ENCODE data around the gene NDFIP2. TPM values are rescaled to one million over a fixed set of nuclear protein-coding genes. Genes with fewer than 3 reads are reported as not detected.

Gene NDFIP2
- total and polyA plus RNA-seq, 3 donors from 2014 or later: 25.3 to 56.1 (median 33.8) TPM

GRCh38 chr13:79435561-79435990 is 45.4 kb upstream of the NDFIP2 start:
- no peaks in the 10 kb centered on the region for H3K36me3 ChIP-seq (ENCODE audit: low read depth, missing control alignments)
- H3K4me1 ChIP-seq: no peaks in the 10 kb centered on the region
- WGBS, 2 donors: 82 to 83% methylated on average over 1 of the region's 1 CpG
- intact Hi-C loops (cut with DNase I; ENCODE audit: low total_unique reads): loop anchor here (10.0 kb wide), 1 partner anchor 89 kb away; no protein-coding TSS in a partner anchor
- no peak overlapping the region for H3K27ac ChIP-seq
- H3K4me3 ChIP-seq: no peak overlapping the region
- TF ChIP-seq CTCF (IDR thresholded peaks at IDR 0.05): no peak
- no peak for TF ChIP-seq POLR2A (IDR thresholded peaks at IDR 0.05)
- no peaks in the 10 kb centered on the region for H3K9me3 ChIP-seq
- no peaks in the 10 kb centered on the region for H3K27me3 ChIP-seq
- no peak for DNase-seq

- Histone ChIP-seq H3K27me3 (no peaks in the 10 kb centered on the region), H3K9me3 (no peaks in the 10 kb centered on the region), H3K36me3 (ENCODE audit: low read depth, missing control alignments) (no peaks in the 10 kb centered on the region), H3K27ac (no peak overlapping the region), H3K4me1 (no peaks in the 10 kb centered on the region), H3K4me3 (no peak overlapping the region)
- intact Hi-C loops (cut with DNase I; ENCODE audit: low total_unique reads): loop anchor here (10.0 kb wide), 1 partner anchor 86 kb away; no protein-coding TSS in a partner anchor
- no peak for DNase-seq
- no peak for TF ChIP-seq POLR2A (IDR thresholded peaks at IDR 0.05)
- TF ChIP-seq CTCF (IDR thresholded peaks at IDR 0.05): no peak
- 93 to 97% methylated on average over 1 of the region's 1 CpG for WGBS, 2 donors
These were observed 41.7 kb upstream of the NDFIP2 start for GRCh38 chr13:79439275-79439674.

GRCh38 chr13:79440958-79441528 is 39.9 kb upstream of the NDFIP2 start:
- Histone ChIP-seq H3K9me3 (no peaks in the 10 kb centered on the region), H3K27ac (no peak overlapping the region), H3K27me3 (no peaks in the 10 kb centered on the region), H3K4me3 (no peak overlapping the region), H3K36me3 (ENCODE audit: low read depth, missing control alignments) (no peaks in the 10 kb centered on the region), H3K4me1 (no peaks in the 10 kb centered on the region)
- no peak for TF ChIP-seq CTCF (IDR thresholded peaks at IDR 0.05)
- no peak for TF ChIP-seq POLR2A (IDR thresholded peaks at IDR 0.05)
- 81 to 86% methylated on average over 5 of the region's 5 CpGs for WGBS, 2 donors
- no peak for DNase-seq
- intact Hi-C loops (cut with DNase I; ENCODE audit: low total_unique reads): no loop called here

GRCh38 chr13:79442221-79442620 is 38.7 kb upstream of the NDFIP2 start:
- no peak overlapping the region for H3K4me3 ChIP-seq

More at GRCh38 chr13:79442221-79442620, 38.7 kb upstream of the NDFIP2 start:
- no peaks in the 10 kb centered on the region for H3K36me3 ChIP-seq (ENCODE audit: low read depth, missing control alignments)
- H3K9me3 ChIP-seq: no peaks in the 10 kb centered on the region
- DNase-seq: no peak
- no peak overlapping the region for H3K27ac ChIP-seq
- H3K27me3 ChIP-seq: no peaks in the 10 kb centered on the region
- H3K4me1 ChIP-seq: no peaks in the 10 kb centered on the region
- WGBS, 2 donors: 60 to 85% methylated on average over 1 of the region's 1 CpG
- intact Hi-C loops (cut with DNase I; ENCODE audit: low total_unique reads): no loop called here
- TF ChIP-seq CTCF (IDR thresholded peaks at IDR 0.05): no peak
- no peak for TF ChIP-seq POLR2A (IDR thresholded peaks at IDR 0.05)
